Measurements from ENCODE around the gene NATD1. TPM values are rescaled to one million over a fixed set of nuclear protein-coding genes. Genes with fewer than 3 reads are reported as not detected.
A peak's percentile ranks its signal among the peaks of the same experiment; 100 is the strongest.

Gene NATD1
- total and polyA plus RNA-seq, 9 of the 15 experiments (the other 6 are each of a cell fraction or from before 2014, with no cell fraction given): 0.24 to 5.4 (median 1.6) TPM

DNA sequence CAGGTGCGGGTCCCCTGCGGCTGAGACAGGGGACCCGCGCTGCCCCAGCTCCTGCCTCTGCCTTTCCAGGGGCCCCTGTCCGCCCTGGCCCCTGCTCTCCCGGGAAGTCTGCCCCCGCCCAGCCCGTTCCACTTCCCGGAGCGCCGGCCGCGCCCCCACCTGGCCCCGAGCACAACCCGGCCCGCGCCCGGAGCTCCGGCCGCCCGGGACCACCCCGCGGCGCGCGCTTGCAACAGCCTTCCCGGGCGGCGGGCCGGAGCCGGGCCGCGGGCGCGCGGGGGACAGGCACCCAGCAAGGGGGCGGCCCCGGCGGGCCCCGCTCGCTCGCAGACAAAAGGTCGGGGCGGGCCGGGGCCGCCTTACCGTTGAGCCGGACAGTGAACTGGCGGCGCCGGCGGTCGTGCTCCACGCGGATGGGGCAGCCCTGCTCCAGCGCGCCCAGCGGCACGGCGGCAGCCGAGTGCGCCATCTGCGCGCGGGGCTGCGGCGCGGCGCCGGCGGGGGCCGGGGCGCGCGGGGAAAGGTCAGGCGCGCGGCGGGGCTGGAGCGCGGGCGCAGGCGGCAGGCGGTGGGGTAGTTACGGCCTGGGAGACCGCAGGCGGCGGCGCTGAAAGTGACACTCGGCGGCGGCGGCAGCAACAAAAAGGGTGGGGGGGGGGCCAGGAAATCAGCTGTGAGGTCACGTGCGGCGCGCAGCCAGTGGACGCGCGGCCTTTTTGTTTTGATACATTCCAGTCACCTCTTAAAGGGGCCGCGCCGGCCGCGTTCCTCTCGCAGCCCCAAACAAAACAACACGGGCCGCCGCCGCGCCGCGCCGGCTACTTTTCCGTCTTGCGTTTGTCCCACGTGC is at the start of gene NATD1 (continued):
- TF ChIP-seq ZNF584 (CRISPR knock-in tag; IDR thresholded peaks at IDR 0.05; ENCODE audit: low read depth) (no peak), YY1 (IDR thresholded peaks at IDR 0.05; ENCODE audit: borderline replicate concordance in 1 of 3, control insufficient read depth in 1 of 3, extremely low read depth in 1 of 3, insufficient read depth in 3 of 3, insufficient read length in 1 of 3, insufficient replicate concordance in 2 of 3, low read depth in 1 of 3, low read length in 2 of 3) (no peak), ZNF24 (IDR thresholded peaks at IDR 0.05) (no peak), HNRNPUL1 (IDR thresholded peaks at IDR 0.05; ENCODE audit: low read length) (no peak), GABPA (tag; conservative IDR thresholded peaks at IDR 0.05; ENCODE audit: low read depth) (peak; percentile 41), ZBTB7A (IDR thresholded peaks at IDR 0.05; ENCODE audit: borderline replicate concordance, control insufficient read depth, low read depth, low read length) (peak; percentile 34; the same call in 1 of the 2 replicates), EGR1 (conservative IDR thresholded peaks at IDR 0.05) (no peak), XRCC4 (IDR thresholded peaks at IDR 0.05; ENCODE audit: extremely low read depth, insufficient read depth, insufficient read length) (no peak), FOXJ3 (CRISPR knock-in tag; IDR thresholded peaks at IDR 0.05) (no peak)
- TF ChIP-seq, protein P1, sequence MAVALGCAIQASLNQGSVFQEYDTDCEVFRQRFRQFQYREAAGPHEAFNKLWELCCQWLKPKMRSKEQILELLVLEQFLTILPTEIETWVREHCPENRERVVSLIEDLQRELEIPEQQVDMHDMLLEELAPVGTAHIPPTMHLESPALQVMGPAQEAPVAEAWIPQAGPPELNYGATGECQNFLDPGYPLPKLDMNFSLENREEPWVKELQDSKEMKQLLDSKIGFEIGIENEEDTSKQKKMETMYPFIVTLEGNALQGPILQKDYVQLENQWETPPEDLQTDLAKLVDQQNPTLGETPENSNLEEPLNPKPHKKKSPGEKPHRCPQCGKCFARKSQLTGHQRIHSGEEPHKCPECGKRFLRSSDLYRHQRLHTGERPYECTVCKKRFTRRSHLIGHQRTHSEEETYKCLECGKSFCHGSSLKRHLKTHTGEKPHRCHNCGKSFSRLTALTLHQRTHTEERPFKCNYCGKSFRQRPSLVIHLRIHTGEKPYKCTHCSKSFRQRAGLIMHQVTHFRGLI (CRISPR knock-in tag; IDR thresholded peaks at IDR 0.05): no peak
- TF ChIP-seq, protein P2, sequence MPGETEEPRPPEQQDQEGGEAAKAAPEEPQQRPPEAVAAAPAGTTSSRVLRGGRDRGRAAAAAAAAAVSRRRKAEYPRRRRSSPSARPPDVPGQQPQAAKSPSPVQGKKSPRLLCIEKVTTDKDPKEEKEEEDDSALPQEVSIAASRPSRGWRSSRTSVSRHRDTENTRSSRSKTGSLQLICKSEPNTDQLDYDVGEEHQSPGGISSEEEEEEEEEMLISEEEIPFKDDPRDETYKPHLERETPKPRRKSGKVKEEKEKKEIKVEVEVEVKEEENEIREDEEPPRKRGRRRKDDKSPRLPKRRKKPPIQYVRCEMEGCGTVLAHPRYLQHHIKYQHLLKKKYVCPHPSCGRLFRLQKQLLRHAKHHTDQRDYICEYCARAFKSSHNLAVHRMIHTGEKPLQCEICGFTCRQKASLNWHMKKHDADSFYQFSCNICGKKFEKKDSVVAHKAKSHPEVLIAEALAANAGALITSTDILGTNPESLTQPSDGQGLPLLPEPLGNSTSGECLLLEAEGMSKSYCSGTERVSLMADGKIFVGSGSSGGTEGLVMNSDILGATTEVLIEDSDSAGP (CRISPR knock-in tag; IDR thresholded peaks at IDR 0.05): peak; percentile 90
- TF ChIP-seq, protein P3, sequence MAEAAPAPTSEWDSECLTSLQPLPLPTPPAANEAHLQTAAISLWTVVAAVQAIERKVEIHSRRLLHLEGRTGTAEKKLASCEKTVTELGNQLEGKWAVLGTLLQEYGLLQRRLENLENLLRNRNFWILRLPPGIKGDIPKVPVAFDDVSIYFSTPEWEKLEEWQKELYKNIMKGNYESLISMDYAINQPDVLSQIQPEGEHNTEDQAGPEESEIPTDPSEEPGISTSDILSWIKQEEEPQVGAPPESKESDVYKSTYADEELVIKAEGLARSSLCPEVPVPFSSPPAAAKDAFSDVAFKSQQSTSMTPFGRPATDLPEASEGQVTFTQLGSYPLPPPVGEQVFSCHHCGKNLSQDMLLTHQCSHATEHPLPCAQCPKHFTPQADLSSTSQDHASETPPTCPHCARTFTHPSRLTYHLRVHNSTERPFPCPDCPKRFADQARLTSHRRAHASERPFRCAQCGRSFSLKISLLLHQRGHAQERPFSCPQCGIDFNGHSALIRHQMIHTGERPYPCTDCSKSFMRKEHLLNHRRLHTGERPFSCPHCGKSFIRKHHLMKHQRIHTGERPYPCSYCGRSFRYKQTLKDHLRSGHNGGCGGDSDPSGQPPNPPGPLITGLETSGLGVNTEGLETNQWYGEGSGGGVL (CRISPR knock-in tag; IDR thresholded peaks at IDR 0.05): no peak
- TF ChIP-seq, protein P4, sequence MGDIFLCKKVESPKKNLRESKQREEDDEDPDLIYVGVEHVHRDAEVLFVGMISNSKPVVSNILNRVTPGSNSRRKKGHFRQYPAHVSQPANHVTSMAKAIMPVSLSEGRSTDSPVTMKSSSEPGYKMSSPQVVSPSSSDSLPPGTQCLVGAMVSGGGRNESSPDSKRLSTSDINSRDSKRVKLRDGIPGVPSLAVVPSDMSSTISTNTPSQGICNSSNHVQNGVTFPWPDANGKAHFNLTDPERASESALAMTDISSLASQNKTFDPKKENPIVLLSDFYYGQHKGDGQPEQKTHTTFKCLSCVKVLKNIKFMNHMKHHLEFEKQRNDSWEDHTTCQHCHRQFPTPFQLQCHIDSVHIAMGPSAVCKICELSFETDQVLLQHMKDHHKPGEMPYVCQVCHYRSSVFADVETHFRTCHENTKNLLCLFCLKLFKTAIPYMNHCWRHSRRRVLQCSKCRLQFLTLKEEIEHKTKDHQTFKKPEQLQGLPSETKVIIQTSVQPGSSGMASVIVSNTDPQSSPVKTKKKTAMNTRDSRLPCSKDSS (IDR thresholded peaks at IDR 0.05; ENCODE audit: low read depth, partially characterized antibody): no peak
- TF ChIP-seq, protein P5, sequence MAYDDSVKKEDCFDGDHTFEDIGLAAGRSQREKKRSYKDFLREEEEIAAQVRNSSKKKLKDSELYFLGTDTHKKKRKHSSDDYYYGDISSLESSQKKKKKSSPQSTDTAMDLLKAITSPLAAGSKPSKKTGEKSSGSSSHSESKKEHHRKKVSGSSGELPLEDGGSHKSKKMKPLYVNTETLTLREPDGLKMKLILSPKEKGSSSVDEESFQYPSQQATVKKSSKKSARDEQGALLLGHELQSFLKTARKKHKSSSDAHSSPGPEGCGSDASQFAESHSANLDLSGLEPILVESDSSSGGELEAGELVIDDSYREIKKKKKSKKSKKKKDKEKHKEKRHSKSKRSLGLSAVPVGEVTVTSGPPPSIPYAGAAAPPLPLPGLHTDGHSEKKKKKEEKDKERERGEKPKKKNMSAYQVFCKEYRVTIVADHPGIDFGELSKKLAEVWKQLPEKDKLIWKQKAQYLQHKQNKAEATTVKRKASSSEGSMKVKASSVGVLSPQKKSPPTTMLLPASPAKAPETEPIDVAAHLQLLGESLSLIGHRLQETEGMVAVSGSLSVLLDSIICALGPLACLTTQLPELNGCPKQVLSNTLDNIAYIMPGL (CRISPR knock-in tag; IDR thresholded peaks at IDR 0.05): no peak

Data from K562 (cell line).